Common myeloid progenitor, CD34-positive (primary cell): ENCODE measurements around the gene LHFPL2.
A peak's percentile ranks its signal among the peaks of the same experiment; 100 is the strongest.

Source experiments
- CTCF ChIA-PET: fragments of 350-600 bp; sonication (Branson Sonifier 250); formaldehyde crosslinking; loops from one replicate; lab custom pipeline; 2021; ENCODE audit warnings: antibody characterized with exemption; lab: Charles Lee
- POLR2A ChIA-PET: fragments of 350-600 bp; sonication (Branson Sonifier 250); formaldehyde crosslinking; loops from one replicate; lab custom pipeline; 2021; ENCODE audit warnings: antibody characterized with exemption; lab: Charles Lee
- DNase-seq, 3 donors: peaks; one replicate each; pipeline versions ENCODE4 v3.0.0 to v3.0.0-alpha.2; 2013
- H3K27ac ChIP-seq, 2 experiments: 1 replicate in 1 of 2; 2 replicates in 1 of 2; pipeline ENCODE4 v1.7.0; 2013; ENCODE audit warnings: inconsistent platforms in 2 of 2, low read length in 2 of 2, mild to moderate bottlenecking in 2 of 2, low read depth in 1 of 2, moderate library complexity in 1 of 2; ENCODE audit not compliant: severe bottlenecking in 2 of 2, insufficient read depth in 1 of 2, poor library complexity in 1 of 2
- H3K27me3 ChIP-seq, 5 experiments: replicated peaks in 2 of 5; 1 replicate in 3 of 5; 2 replicates in 2 of 5; pipeline versions ENCODE4 v1.6.1 to v1.7.0; 2013; ENCODE audit warnings: low read length in 4 of 5, mild to moderate bottlenecking in 2 of 5, moderate library complexity in 2 of 5, inconsistent platforms in 1 of 5; ENCODE audit not compliant: insufficient read depth in 5 of 5, control insufficient read depth in 4 of 5
- H3K36me3 ChIP-seq, 4 experiments: 1 replicate in 2 of 4; 2 replicates in 2 of 4; pipeline versions ENCODE4 v1.6.1 to v1.7.0; 2013; ENCODE audit warnings: low read length in 3 of 4, control low read depth in 1 of 4, mild to moderate bottlenecking in 1 of 4; ENCODE audit not compliant: control insufficient read depth in 4 of 4, insufficient read depth in 4 of 4
- H3K4me1 ChIP-seq, 4 experiments: 1 replicate in 3 of 4; 2 replicates in 1 of 4; pipeline versions ENCODE4 v1.6.1 to v1.7.1; 2013; ENCODE audit warnings: low read length in 3 of 4, mild to moderate bottlenecking in 3 of 4, control low read depth in 1 of 4, inconsistent platforms in 1 of 4, moderate library complexity in 1 of 4; ENCODE audit not compliant: control insufficient read depth in 4 of 4, insufficient read depth in 4 of 4; ENCODE audit errors: control extremely low read depth in 1 of 4
- H3K4me3 ChIP-seq, 7 experiments: 1 replicate in 4 of 7; 2 replicates in 3 of 7; pipeline versions ENCODE4 v1.5.1 to v1.7.0; 2013; ENCODE audit warnings: mild to moderate bottlenecking in 7 of 7, low read length in 6 of 7, moderate library complexity in 6 of 7, inconsistent platforms in 2 of 7, low read depth in 2 of 7, control low read depth in 1 of 7; ENCODE audit not compliant: insufficient read depth in 4 of 7, control insufficient read depth in 1 of 7; ENCODE audit errors: extremely low read depth in 1 of 7
- H3K9me3 ChIP-seq, 5 experiments: 1 replicate in 4 of 5; 2 replicates in 1 of 5; pipeline versions ENCODE4 v1.6.1 to v1.7.1; 2013; ENCODE audit warnings: low read length in 4 of 5, mild to moderate bottlenecking in 2 of 5, inconsistent platforms in 1 of 5, low read depth in 1 of 5, moderate library complexity in 1 of 5; ENCODE audit not compliant: control insufficient read depth in 4 of 5, insufficient read depth in 2 of 5; ENCODE audit errors: control extremely low read depth in 1 of 5
- WGBS: methylation state at CpG from one replicate; pipeline ENCODE4 v1.1.5; 2013; ENCODE audit not compliant: insufficient coverage; 5-methylcytosine and 5-hydroxymethylcytosine counted together

The LHFPL2 gene

DNA sequence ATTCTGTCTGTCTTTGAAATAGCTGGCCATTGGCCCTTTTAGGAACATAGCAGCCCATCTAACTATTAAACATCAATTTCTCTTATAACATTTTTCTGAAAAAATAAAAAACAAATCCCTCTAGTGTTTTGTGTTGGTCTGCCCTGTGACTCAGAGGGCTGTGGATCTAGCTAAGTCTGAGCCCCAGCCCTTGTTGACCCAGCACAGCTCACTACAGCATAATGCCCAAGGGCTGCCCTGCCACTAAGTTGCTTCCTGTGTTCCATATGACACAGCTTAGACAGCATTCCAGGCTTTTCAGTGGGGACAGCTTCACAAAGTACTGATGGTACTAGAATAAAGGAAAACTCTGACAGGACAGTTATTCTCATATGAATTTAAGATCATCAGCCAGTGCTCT, 152.2 kb downstream of the LHFPL2 start:
- CTCF ChIA-PET: interaction anchor here (0.6 to 4.8 kb wide), 7 partner anchors 9 to 42 kb away, joined by 3 to 33 read pairs (median 8); no protein-coding TSS in a partner anchor
- peaks cover 36 to 100% (median 71%) of the 10 kb centered on the region in 4 experiments for H3K4me1 ChIP-seq
- peaks cover 0 to 8% (median under 1%) of the 10 kb centered on the region in 4 experiments for H3K36me3 ChIP-seq
- H3K9me3 ChIP-seq: no peaks in the 10 kb centered on the region
- peak overlapping the region in 1 of 2 experiments; percentile 60 for H3K27ac ChIP-seq
- DNase-seq: peak in 1 of 3 donors; percentile 42
- no peaks in the 10 kb centered on the region for H3K27me3 ChIP-seq
- peak overlapping the region in 2 of 7 experiments; percentile 2 to 43 for H3K4me3 ChIP-seq
- POLR2A ChIA-PET: interaction anchor here (0.8 kb wide), 1 partner anchor 11 kb away, joined by 3 read pairs; no protein-coding TSS in a partner anchor

DNA sequence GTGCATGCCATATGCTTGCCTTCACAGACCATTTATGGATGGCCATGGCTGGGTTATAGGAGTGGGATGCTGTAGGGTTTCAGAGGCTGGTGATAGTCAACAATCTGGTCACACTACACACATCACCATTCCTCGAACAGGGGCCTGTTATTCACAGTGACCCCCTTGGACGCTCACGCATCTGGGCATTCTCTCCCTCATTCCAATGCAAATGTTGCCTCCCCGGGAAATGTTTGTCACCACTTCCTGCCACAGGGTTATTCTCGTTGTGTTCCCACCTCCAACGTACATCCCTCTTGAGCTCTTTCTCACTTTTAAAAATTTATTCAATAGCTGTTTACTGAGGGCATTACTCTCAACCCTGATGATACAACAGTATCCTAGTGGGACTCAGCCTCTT, 152.8 kb downstream of the LHFPL2 start:
- WGBS: 25% methylated on average over 6 of the region's 6 CpGs
- Histone ChIP-seq H3K4me1 (peaks cover 36 to 100% (median 71%) of the 10 kb centered on the region in 4 experiments), H3K36me3 (peaks cover 0 to 8% (median 3%) of the 10 kb centered on the region in 4 experiments), H3K27me3 (no peaks in the 10 kb centered on the region), H3K9me3 (no peaks in the 10 kb centered on the region), H3K27ac (peak overlapping the region; percentile 20 to 60), H3K4me3 (peak overlapping the region in 2 of 7 experiments; percentile 8 to 58)
- ChIA-PET CTCF (interaction anchor here (0.6 to 4.8 kb wide), 7 partner anchors 9 to 43 kb away, joined by 3 to 33 read pairs (median 8); no protein-coding TSS in a partner anchor), POLR2A (interaction anchor here (0.8 kb wide), 1 partner anchor 11 kb away, joined by 3 read pairs; no protein-coding TSS in a partner anchor)
- no peak for DNase-seq

DNA sequence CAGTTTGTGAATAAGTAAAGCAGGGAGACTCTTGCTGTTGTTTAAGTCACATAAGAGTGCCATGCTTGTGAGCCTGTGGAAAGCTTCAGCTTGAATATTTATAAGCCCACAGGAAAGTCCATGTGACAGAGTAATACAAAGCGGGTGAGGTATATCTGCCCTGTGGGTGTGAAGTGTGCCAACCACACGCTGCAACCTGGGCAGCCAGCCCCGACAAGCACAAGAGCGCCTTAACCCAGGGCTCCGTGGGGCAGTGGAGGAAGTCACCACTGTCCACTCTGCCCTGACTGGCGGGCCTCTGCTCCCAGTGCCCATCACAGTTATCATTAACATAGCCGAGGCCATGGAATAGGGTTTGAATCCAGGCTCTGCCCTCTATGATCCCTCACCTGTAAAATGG, 155.9 kb downstream of the LHFPL2 start:
- peaks cover 35 to 100% (median 74%) of the 10 kb centered on the region in 4 experiments for H3K4me1 ChIP-seq
- H3K4me3 ChIP-seq: no peak overlapping the region
- 100% methylated on average over 5 of the region's 7 CpGs for WGBS
- H3K36me3 ChIP-seq: peaks cover 0 to 23% (median 13%) of the 10 kb centered on the region in 4 experiments
- H3K27ac ChIP-seq: peak overlapping the region in 1 of 2 experiments; percentile 15
- CTCF ChIA-PET: interaction anchor here (0.9 to 1.9 kb wide), 3 partner anchors 9 to 26 kb away, joined by 3 to 8 read pairs (median 8); no protein-coding TSS in a partner anchor
- no peaks in the 10 kb centered on the region for H3K27me3 ChIP-seq
- no peak for DNase-seq
- H3K9me3 ChIP-seq: no peaks in the 10 kb centered on the region
- POLR2A ChIA-PET: no interaction called here

DNA sequence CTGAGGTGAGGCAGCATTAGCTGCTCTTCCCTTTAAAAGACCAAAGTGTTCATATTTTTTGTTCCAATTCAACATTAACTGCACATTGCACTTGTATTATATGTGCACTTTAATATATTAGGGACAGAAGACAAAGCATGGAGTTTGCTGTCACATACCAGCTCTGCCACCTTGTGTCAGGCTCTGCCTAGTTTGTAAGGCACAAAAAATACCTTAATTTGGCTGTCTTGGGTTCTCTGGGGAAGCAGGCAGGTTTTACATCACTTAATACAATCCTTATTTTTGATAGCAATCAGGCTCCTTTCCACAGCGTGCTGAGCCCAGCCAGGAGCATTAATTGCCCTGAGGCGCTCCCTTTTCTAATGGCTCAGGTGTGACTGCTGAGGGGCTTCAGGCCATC, 156.3 kb downstream of the LHFPL2 start:
- no peaks in the 10 kb centered on the region for H3K27me3 ChIP-seq
- DNase-seq: no peak
- ChIA-PET POLR2A (no interaction called here), CTCF (interaction anchor here (0.9 to 2.4 kb wide), 4 partner anchors 9 to 26 kb away, joined by 3 to 8 read pairs (median 8); no protein-coding TSS in a partner anchor)
- H3K4me1 ChIP-seq: peaks cover 36 to 100% (median 74%) of the 10 kb centered on the region in 4 experiments
- no peak overlapping the region for H3K4me3 ChIP-seq
- H3K27ac ChIP-seq: peak overlapping the region in 1 of 2 experiments; percentile 15
- WGBS: no CpG with 5 or more reads among the region's 2 CpGs
- no peaks in the 10 kb centered on the region for H3K9me3 ChIP-seq
- peaks cover 0 to 23% (median 13%) of the 10 kb centered on the region in 4 experiments for H3K36me3 ChIP-seq

DNA sequence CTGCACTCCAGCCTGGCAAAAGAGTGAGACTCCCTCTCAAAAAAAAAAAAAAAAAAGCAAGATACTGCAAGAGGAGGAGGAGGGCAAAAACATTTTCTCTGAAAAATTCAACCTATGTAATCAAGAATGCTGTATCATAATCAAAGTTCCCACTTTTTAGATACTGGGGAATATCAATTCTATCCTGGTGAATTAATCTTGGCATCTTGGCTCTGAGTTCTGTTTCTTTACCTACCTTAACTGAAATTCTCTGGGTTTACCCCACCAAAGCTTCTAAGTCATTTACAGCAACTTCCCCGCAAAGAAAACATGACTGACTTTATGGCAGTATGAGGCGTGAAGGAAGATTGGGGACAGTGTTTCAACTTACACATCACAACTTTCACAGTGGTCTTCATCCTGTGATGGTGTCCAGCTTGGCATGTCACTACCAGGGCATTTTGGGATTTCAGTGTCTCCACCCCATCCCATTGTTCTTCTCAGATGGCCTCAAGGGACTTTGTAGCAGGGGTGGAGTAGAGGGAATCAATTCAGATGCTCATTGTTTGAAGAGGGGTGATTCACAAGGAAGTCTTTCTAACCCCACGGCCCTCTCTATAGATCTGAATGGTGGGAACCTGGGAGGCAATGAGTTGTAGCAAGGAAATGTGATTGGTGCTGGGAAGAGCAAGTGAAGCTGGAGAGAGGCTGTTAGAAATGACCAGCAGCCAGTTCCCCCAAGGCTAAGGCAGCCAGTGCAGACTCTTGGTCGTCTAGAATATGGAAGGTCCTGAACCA, 157.7 kb downstream of the LHFPL2 start:
- POLR2A ChIA-PET: no interaction called here

DNA sequence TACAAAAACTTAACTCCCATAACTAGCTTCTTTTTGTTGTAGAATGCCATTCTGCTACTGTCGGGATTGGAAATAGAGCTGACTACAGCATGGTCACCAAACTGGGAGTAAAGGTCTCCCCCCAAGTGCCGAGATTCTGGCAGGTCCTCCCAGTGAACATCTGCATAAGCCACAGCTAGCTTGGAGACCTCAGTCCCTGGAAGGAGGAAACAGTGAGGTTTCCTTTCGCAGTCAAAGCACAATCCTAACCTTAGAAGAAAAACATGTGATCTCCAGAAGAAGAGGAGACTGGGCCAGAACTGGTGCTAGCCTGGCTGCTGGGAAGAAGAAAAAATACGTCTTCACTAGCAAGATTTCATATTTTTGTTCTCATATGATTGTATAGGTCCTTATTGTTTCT, 160.7 kb downstream of the LHFPL2 start:
- peaks cover 54 to 100% (median 89%) of the 10 kb centered on the region in 4 experiments for H3K4me1 ChIP-seq
- WGBS: 0% methylated on average over 2 of the region's 4 CpGs
- POLR2A ChIA-PET: no interaction called here
- CTCF ChIA-PET: interaction anchor here (0.8 to 2.5 kb wide), 6 partner anchors 8 to 46 kb away, joined by 3 to 10 read pairs (median 6); no protein-coding TSS in a partner anchor
- H3K36me3 ChIP-seq: peaks cover 0 to 31% (median 13%) of the 10 kb centered on the region in 4 experiments
- H3K9me3 ChIP-seq: no peaks in the 10 kb centered on the region
- H3K4me3 ChIP-seq: peak overlapping the region in 4 of 7 experiments; percentile 6 to 58 (median 32)
- peak in 2 of 3 donors; percentile 56 to 58 for DNase-seq
- H3K27me3 ChIP-seq: no peaks in the 10 kb centered on the region
- peak overlapping the region; percentile 46 to 56 for H3K27ac ChIP-seq

More for the DNA sequence above, 157.7 kb downstream of the LHFPL2 start:
- Histone ChIP-seq H3K9me3 (no peaks in the 10 kb centered on the region), H3K27ac (peak overlapping the region in 1 of 2 experiments; percentile 17), H3K36me3 (peaks cover 0 to 31% (median 17%) of the 10 kb centered on the region in 4 experiments), H3K4me3 (no peak overlapping the region), H3K4me1 (peaks cover 37 to 100% (median 74%) of the 10 kb centered on the region in 4 experiments), H3K27me3 (no peaks in the 10 kb centered on the region)
- CTCF ChIA-PET: interaction anchor here (1.0 to 2.4 kb wide), 6 partner anchors 7 to 24 kb away, joined by 4 to 8 read pairs (median 7); no protein-coding TSS in a partner anchor
- WGBS: 100% methylated on average over 1 of the region's 4 CpGs
- DNase-seq: no peak
